ENCODE measurements around the gene GLUD1.
"Not testable (repeated sequence)": the region's sequence is repeated elsewhere in the genome, so short reads cannot be mapped to it uniquely, and the experiment has no call there.

The GLUD1 gene

DNA sequence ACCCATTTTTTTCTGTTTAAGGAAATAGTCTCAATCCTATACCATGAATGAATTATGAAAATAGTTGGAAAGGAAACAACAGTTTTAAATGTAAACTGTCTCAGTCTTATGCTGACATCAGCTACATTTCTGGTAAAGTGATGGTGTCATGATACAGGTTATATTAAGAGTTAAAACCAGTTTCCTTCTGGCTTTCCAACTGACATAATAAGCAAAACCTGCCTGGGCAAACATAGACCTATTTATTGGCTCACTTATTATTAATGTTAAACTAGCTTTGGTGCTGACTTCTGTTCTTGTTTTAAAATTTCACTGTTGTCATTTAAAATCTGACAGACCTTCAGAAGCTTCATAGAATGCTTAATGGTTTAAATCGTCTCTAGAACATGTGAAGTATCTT, 24.4 kb upstream of the GLUD1 start:
- H3K4me1 ChIP-seq (ENCODE audit: control insufficient read depth, insufficient read depth, low read length); H3K36me3 ChIP-seq (ENCODE audit: control insufficient read depth, insufficient read depth, low read length); H3K27me3 ChIP-seq (ENCODE audit: control insufficient read depth, insufficient read depth, low read length, poor library complexity, severe bottlenecking); H3K9me3 ChIP-seq (ENCODE audit: control insufficient read depth, low read length); H3K27ac ChIP-seq (ENCODE audit: insufficient read depth, low read depth, low read length, poor library complexity, severe bottlenecking); H3K4me3 ChIP-seq (ENCODE audit: insufficient read depth, low read depth, low read length): not testable (repeated sequence)
- WGBS, 2 experiments, result no CpG with 5 or more reads among the region's 1 CpG

DNA sequence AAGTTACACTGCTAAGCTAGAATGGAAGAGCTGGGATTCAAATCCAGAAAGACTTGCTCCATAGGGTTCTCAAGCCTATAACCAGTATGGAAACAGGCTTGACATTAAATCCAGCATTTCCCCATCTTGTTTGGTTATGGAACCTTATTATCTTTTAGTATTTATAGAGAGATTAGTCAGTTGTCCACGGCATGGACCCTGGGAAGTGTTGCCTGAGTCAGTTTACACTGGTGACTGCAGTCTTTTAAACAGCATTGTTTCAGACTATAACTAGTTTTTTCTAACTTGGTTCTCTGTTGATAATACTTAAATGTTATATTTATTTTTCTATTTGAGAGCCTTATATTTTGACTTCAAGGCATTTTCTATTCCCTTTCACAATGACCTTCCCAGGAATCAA, 23.5 kb upstream of the GLUD1 start:
- not testable (repeated sequence) for H3K36me3 ChIP-seq (ENCODE audit: control insufficient read depth, insufficient read depth, low read length); H3K4me1 ChIP-seq (ENCODE audit: control insufficient read depth, insufficient read depth, low read length); H3K9me3 ChIP-seq (ENCODE audit: control insufficient read depth, low read length); H3K27ac ChIP-seq (ENCODE audit: insufficient read depth, low read depth, low read length, poor library complexity, severe bottlenecking); H3K4me3 ChIP-seq (ENCODE audit: insufficient read depth, low read depth, low read length); H3K27me3 ChIP-seq (ENCODE audit: control insufficient read depth, insufficient read depth, low read length, poor library complexity, severe bottlenecking)
- WGBS, 2 experiments, result 100% methylated on average over 1 of the region's 1 CpG; no CpG with 5 or more reads in 1 of the 2 experiments

DNA sequence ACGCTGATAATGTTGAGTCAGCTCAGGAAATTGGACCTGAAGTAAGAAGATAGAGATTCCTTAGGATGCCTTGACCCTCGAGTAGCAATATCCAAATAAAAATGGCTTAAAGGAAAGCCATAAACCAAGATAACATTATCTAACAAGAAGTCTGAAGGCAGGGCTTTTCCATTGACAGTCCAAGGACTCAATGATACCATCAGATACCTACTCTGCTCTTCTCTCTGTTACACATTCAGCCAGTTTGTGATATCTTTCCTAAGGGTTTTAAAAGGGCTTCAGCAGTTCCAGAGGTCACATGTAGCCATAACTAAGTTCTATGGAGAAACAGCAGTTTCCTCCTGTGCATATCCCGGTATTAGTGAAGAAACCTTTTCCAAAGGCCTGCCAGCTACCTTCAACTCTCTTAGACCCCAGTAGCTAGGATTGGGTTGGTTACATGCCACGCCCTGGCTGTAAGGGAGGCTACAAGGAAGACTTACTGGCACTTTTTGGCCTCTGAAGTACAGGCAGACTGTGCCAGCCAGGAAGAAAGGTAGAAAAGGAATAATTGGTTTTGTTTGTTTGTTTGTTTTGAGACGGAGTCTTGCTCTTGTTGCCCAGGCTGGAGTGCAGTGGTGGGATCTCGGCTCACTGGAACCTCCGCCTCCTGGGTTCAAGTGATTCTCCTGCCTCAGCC, 10.9 kb upstream of the GLUD1 start:
- H3K4me1 ChIP-seq (ENCODE audit: control insufficient read depth, insufficient read depth, low read length), result no peaks in the 10 kb centered on the region
- H3K27ac ChIP-seq (ENCODE audit: insufficient read depth, low read depth, low read length, poor library complexity, severe bottlenecking), result no peak overlapping the region
- no peaks in the 10 kb centered on the region for H3K27me3 ChIP-seq (ENCODE audit: control insufficient read depth, insufficient read depth, low read length, poor library complexity, severe bottlenecking)
- H3K9me3 ChIP-seq (ENCODE audit: control insufficient read depth, low read length), result no peaks in the 10 kb centered on the region
- WGBS, 2 experiments, result 93 to 95% methylated on average over 7 of the region's 7 CpGs
- H3K36me3 ChIP-seq (ENCODE audit: control insufficient read depth, insufficient read depth, low read length), result peaks cover 4% of the 10 kb centered on the region
- H3K4me3 ChIP-seq (ENCODE audit: insufficient read depth, low read depth, low read length), result no peak overlapping the region

DNA sequence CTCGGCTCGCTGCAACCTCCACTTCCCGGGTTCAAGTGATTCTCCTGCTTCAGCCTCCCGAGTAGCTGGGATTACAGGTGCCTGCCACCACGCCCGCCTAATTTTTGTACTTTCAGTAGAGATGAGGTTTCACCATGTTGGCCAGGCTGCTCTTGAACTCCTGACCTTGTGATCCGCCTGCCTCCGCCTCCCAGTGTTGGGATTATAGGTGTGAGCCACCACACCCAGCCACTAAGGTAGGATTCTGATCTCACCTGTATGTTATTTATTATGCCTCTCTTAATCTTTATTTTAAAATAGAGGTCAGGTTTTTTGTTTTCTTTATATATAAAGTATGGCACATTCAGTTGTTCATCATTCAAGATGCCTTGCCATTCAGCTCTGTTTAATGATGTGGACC, 10.1 kb upstream of the GLUD1 start:
- not testable (repeated sequence) for H3K4me1 ChIP-seq (ENCODE audit: control insufficient read depth, insufficient read depth, low read length); H3K36me3 ChIP-seq (ENCODE audit: control insufficient read depth, insufficient read depth, low read length); H3K27me3 ChIP-seq (ENCODE audit: control insufficient read depth, insufficient read depth, low read length, poor library complexity, severe bottlenecking); H3K4me3 ChIP-seq (ENCODE audit: insufficient read depth, low read depth, low read length); H3K27ac ChIP-seq (ENCODE audit: insufficient read depth, low read depth, low read length, poor library complexity, severe bottlenecking); H3K9me3 ChIP-seq (ENCODE audit: control insufficient read depth, low read length)
- 84 to 92% methylated on average over 8 of the region's 8 CpGs for WGBS, 2 experiments

DNA sequence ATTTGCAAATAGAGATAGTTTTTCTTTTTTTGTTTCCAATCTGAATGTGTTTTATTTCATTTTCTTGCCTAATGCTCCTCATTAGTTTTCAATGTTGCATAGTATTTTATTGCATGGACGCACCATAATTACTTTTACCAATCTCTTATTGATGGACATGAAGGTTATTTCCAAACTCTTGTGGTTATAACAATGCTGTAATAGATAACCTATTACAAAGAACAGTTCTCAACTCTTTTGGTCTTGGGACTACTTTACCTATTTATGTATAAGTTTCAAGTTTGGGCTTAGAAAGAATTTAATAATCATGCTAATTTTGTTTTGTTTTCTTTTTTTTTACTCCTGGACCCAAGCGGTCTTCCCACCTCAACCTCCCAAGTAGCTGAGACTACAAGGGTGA, 7.4 kb upstream of the GLUD1 start:
- H3K9me3 ChIP-seq (ENCODE audit: control insufficient read depth, low read length), result no peaks in the 10 kb centered on the region
- H3K4me3 ChIP-seq (ENCODE audit: insufficient read depth, low read depth, low read length), result no peak overlapping the region
- H3K27ac ChIP-seq (ENCODE audit: insufficient read depth, low read depth, low read length, poor library complexity, severe bottlenecking), result no peak overlapping the region
- H3K27me3 ChIP-seq (ENCODE audit: control insufficient read depth, insufficient read depth, low read length, poor library complexity, severe bottlenecking), result no peaks in the 10 kb centered on the region
- H3K4me1 ChIP-seq (ENCODE audit: control insufficient read depth, insufficient read depth, low read length), result no peaks in the 10 kb centered on the region
- 88 to 100% methylated on average over 1 of the region's 2 CpGs for WGBS, 2 experiments
- H3K36me3 ChIP-seq (ENCODE audit: control insufficient read depth, insufficient read depth, low read length), result peaks cover 4% of the 10 kb centered on the region

DNA sequence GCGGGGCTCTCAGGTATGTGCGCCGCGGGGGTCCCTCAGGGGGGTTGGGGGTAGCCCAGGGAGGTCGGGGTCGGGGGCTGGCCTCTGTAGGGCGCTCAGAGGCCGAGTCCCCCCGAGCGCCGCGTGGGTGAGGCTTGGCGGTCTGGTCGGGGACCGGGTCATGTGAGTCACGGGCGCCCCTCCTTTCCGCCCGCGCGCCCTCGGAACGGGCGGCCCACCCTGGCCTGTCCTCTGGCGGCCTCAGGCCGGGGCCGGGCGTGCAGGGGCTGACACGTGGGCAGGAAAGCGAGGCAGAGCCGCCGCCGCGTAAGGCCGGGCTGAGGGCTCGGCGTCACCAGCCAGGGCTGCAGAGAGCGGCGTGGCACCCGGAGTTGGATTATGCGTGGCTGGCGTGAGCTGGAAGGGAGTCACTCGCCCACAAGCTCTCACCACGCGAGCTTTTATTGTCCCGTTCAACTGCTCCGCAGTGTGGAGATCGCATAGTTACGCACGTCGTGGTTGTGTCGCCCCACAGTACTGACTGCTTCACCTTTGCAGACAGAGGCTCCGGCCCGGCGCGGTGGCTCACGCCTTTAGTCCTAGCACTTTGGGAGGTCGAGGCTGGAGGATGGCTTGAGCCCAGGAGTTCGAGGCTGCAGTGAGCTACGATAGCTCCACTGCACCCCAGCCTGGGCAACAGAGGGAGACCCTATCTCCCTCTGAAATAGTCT, 748 bp upstream of the GLUD1 start:
- H3K27me3 ChIP-seq (ENCODE audit: control insufficient read depth, insufficient read depth, low read length, poor library complexity, severe bottlenecking), result no peaks in the 10 kb centered on the region
- H3K4me3 ChIP-seq (ENCODE audit: insufficient read depth, low read depth, low read length), result peak overlapping the region; percentile 66
- H3K4me1 ChIP-seq (ENCODE audit: control insufficient read depth, insufficient read depth, low read length), result peaks cover 11% of the 10 kb centered on the region
- no peaks in the 10 kb centered on the region for H3K36me3 ChIP-seq (ENCODE audit: control insufficient read depth, insufficient read depth, low read length)
- H3K9me3 ChIP-seq (ENCODE audit: control insufficient read depth, low read length), result no peaks in the 10 kb centered on the region
- WGBS, 2 experiments, result 4 to 5% methylated on average over 60 of the region's 60 CpGs
- peak overlapping the region; percentile 64 for H3K27ac ChIP-seq (ENCODE audit: insufficient read depth, low read depth, low read length, poor library complexity, severe bottlenecking)

DNA sequence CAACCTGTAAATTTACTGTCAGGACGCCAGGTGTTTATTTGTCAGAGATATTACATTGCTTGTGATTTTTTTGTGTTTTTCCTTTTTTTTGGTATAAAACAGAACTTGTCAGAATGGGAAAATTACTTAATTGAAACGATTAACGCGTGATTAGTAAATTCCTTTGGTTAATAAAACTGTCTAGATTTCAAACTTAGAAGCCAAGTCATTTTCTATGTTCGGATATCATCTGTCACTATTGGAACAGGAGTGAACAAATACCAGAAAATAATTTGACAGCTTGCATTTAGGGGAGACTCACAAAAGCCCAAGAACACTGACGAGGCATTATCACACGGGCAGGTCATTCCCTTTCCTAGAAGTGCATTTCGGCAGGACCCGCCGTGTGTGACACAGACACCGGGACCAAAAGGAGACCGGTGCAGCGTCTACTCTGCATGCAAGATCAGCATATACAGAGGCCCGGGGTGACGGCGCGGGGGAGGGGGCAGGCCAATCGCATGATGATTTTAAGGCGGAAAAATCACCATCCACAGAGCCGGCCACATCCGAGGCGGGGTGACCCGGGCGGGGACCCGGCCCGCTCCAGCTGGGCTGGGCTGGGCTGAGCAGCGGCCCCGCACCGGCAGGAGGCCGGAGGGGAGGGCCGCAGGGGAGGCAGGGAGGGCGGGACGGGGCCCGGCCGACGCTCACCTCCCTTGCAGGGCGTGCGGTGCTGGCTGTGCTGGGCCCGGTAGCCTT, 841 bp downstream of the GLUD1 start:
- 0 to 1% methylated on average over 39 of the region's 39 CpGs for WGBS, 2 experiments

DNA sequence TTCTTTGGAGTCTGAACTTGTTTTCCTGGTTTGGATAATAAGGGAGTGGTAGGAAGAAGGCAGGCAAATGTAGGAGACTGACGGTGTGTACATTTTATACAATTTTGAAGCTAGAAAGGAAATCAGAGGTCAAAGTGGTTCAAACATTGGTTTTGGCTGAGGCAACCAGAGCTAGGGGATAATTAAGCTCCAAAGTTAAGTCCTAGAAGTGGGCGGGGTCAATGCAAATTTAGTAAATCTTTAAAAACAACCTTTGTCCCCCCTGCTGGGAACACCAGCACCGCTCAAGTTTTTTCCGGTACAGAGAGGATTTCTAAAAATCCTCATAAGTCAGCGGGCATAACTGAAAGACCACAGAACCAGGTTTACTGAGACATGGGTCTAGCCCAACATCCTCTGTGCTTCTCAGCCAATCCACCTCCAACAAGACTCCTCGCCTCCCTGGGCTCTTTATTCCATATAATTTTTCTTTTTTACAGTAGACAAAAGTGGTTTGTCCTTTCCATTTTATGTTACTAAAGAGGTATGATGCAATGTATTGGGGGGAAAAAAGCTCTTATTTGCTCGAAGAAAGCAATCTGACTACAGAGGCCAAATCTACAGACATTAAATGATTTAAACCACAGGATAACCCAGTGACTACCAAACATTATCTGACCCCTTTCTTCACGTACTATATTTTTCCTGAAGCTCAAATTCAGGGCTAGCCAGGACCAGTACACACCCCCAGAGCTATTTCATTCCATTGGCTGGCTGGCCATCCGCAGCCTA, 1.6 kb downstream of the GLUD1 start:
- Histone ChIP-seq H3K4me1 (ENCODE audit: control insufficient read depth, insufficient read depth, low read length) (peaks cover 15% of the 10 kb centered on the region), H3K27ac (ENCODE audit: insufficient read depth, low read depth, low read length, poor library complexity, severe bottlenecking) (no peak overlapping the region), H3K9me3 (ENCODE audit: control insufficient read depth, low read length) (no peaks in the 10 kb centered on the region), H3K36me3 (ENCODE audit: control insufficient read depth, insufficient read depth, low read length) (no peaks in the 10 kb centered on the region), H3K4me3 (ENCODE audit: insufficient read depth, low read depth, low read length) (peak overlapping the region; percentile 65), H3K27me3 (ENCODE audit: control insufficient read depth, insufficient read depth, low read length, poor library complexity, severe bottlenecking) (no peaks in the 10 kb centered on the region)
- 1 to 2% methylated on average over 9 of the region's 9 CpGs for WGBS, 2 experiments

More for the DNA sequence above, 841 bp downstream of the GLUD1 start:
- Histone ChIP-seq H3K4me1 (ENCODE audit: control insufficient read depth, insufficient read depth, low read length) (peaks cover 15% of the 10 kb centered on the region), H3K36me3 (ENCODE audit: control insufficient read depth, insufficient read depth, low read length) (no peaks in the 10 kb centered on the region), H3K27me3 (ENCODE audit: control insufficient read depth, insufficient read depth, low read length, poor library complexity, severe bottlenecking) (no peaks in the 10 kb centered on the region), H3K27ac (ENCODE audit: insufficient read depth, low read depth, low read length, poor library complexity, severe bottlenecking) (no peak overlapping the region), H3K4me3 (ENCODE audit: insufficient read depth, low read depth, low read length) (peak overlapping the region; percentile 65), H3K9me3 (ENCODE audit: control insufficient read depth, low read length) (no peaks in the 10 kb centered on the region)

DNA sequence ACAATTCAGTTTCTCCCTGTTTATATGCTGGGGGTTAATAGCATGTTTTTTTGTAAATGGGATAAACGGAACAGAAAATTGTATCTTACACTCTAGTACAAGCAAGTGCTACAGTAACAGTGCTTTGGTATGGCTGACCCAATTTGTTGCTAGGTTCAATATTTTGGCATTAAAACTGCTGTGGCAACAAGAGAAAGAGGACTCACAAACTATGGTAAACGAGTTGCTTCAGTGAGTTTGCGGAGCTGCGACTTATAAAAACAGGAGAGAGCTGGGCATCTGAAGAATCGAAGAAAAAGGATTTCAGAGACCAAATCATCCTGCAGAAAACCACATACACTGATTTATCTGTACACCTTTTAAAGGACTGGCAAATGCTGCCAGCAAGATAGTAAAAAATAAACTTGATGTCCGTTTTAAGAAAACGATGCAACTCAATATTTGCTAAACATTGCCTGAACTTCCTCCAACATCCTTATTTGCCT, 2.2 kb downstream of the GLUD1 start:
- Histone ChIP-seq H3K36me3 (ENCODE audit: control insufficient read depth, insufficient read depth, low read length) (no peaks in the 10 kb centered on the region), H3K27ac (ENCODE audit: insufficient read depth, low read depth, low read length, poor library complexity, severe bottlenecking) (no peak overlapping the region), H3K27me3 (ENCODE audit: control insufficient read depth, insufficient read depth, low read length, poor library complexity, severe bottlenecking) (no peaks in the 10 kb centered on the region), H3K4me3 (ENCODE audit: insufficient read depth, low read depth, low read length) (peak overlapping the region; percentile 65), H3K4me1 (ENCODE audit: control insufficient read depth, insufficient read depth, low read length) (peaks cover 15% of the 10 kb centered on the region), H3K9me3 (ENCODE audit: control insufficient read depth, low read length) (no peaks in the 10 kb centered on the region)
- WGBS, 2 experiments, result 25 to 37% methylated on average over 6 to 7 of the region's 7 CpGs
